Glutamatergic neuron (in vitro differentiated cells): ENCODE data around the gene ATN1. TPM values are rescaled to one million over a fixed set of nuclear protein-coding genes. Genes with fewer than 3 reads are reported as not detected.

Source experiments
- DNase-seq: peaks from one replicate; pipeline ENCODE4 v3.0.0; 2022
- H3K27ac Mint-ChIP-seq: one replicate; pipeline ENCODE4 v1.8.0; 2020; ENCODE audit warnings: mild to moderate bottlenecking, mixed read lengths, inconsistent platforms; ENCODE audit not compliant: unreplicated experiment
- H3K27me3 Mint-ChIP-seq: one replicate; pipeline ENCODE4 v1.8.0; 2020; ENCODE audit warnings: mild to moderate bottlenecking, moderate library complexity, mixed read lengths, inconsistent platforms; ENCODE audit not compliant: unreplicated experiment
- H3K36me3 Mint-ChIP-seq: one replicate; pipeline ENCODE4 v1.8.0; 2020; ENCODE audit warnings: mild to moderate bottlenecking, mixed read lengths, inconsistent platforms; ENCODE audit not compliant: unreplicated experiment
- H3K4me1 Mint-ChIP-seq: one replicate; pipeline ENCODE4 v1.8.0; 2020; ENCODE audit warnings: mild to moderate bottlenecking, low read depth, mixed read lengths, inconsistent platforms; ENCODE audit not compliant: unreplicated experiment
- H3K4me3 Mint-ChIP-seq: one replicate; pipeline ENCODE4 v1.8.0; 2020; ENCODE audit warnings: mild to moderate bottlenecking, mixed read lengths, inconsistent platforms; ENCODE audit not compliant: unreplicated experiment
- H3K9me3 Mint-ChIP-seq: one replicate; pipeline ENCODE4 v1.8.0; 2020; ENCODE audit warnings: mild to moderate bottlenecking, moderate library complexity, mixed read lengths, inconsistent platforms; ENCODE audit not compliant: unreplicated experiment
- total RNA-seq: library from RNA; stranded (reverse); fragmentation: NEBNext Ultra II Directional; extraction: Animal tissue kit (Norgen Biotek cat#: 25700); gene quantifications from one replicate; pipeline ENCODE4 v1.2.1, GENCODE V29; 2021; ENCODE audit not compliant: unreplicated experiment
- TF ChIP-seq, protein P1 (sequence below): fragments of 200-600 bp; sonication (generic); IDR thresholded peaks from one replicate; pipeline ENCODE4 v1.5.0; 2021; ENCODE audit not compliant: partially characterized antibody, unreplicated experiment

Gene ATN1
- total RNA-seq, 1 donor from 2014 or later: 94.6 TPM

DNA sequence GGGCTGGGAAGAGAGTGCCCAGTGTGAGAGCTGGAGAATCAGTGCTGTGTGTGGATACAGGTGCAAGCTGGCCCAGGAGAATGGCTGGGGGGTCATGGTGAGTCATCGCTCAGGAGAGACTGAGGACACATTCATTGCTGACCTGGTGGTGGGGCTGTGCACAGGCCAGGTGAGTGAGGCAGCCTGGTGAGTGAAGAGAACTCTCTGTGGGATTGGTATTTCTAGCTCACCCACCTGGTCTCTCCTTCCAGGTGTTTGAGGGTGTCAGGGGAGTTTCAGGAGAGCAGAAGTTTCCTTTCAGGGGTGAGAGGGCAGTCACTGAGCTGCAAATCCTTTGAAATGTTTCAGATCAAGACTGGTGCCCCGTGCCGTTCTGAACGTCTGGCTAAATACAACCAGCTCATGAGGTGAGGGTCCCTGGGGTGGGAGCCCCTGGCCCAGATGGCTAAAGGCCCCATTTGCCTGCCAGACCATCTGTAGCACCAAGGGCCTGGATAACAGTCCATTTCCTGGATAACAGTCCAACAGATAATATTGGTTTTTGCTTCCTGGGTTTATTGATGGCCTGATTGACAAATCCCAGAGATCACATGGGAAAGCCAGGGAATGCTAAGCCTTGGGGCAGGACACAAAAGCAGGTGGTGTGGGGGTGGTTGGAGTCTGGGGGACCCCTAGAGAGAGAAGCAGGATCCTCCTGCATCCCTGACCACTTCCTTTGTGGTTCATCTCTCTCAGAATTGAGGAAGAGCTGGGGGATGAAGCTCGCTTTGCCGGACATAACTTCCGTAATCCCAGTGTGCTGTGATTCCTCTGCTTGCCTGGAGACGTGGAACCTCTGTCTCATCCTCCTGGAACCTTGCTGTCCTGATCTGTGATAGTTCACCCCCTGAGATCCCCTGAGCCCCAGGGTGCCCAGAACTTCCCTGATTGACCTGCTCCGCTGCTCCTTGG lies 5.5 kb upstream of the ATN1 start:
- peak overlapping the region; percentile 57 for H3K27ac Mint-ChIP-seq
- H3K27me3 Mint-ChIP-seq: peaks cover 21% of the 10 kb centered on the region
- peaks cover 51% of the 10 kb centered on the region for H3K4me1 Mint-ChIP-seq
- no peak for DNase-seq
- peaks cover 18% of the 10 kb centered on the region for H3K9me3 Mint-ChIP-seq
- peaks cover 13% of the 10 kb centered on the region for H3K36me3 Mint-ChIP-seq
- TF ChIP-seq, protein P1, sequence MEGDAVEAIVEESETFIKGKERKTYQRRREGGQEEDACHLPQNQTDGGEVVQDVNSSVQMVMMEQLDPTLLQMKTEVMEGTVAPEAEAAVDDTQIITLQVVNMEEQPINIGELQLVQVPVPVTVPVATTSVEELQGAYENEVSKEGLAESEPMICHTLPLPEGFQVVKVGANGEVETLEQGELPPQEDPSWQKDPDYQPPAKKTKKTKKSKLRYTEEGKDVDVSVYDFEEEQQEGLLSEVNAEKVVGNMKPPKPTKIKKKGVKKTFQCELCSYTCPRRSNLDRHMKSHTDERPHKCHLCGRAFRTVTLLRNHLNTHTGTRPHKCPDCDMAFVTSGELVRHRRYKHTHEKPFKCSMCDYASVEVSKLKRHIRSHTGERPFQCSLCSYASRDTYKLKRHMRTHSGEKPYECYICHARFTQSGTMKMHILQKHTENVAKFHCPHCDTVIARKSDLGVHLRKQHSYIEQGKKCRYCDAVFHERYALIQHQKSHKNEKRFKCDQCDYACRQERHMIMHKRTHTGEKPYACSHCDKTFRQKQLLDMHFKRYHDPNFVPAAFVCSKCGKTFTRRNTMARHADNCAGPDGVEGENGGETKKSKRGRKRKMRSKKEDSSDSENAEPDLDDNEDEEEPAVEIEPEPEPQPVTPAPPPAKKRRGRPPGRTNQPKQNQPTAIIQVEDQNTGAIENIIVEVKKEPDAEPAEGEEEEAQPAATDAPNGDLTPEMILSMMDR: no peak
- peak overlapping the region; percentile 73 for H3K4me3 Mint-ChIP-seq

DNA sequence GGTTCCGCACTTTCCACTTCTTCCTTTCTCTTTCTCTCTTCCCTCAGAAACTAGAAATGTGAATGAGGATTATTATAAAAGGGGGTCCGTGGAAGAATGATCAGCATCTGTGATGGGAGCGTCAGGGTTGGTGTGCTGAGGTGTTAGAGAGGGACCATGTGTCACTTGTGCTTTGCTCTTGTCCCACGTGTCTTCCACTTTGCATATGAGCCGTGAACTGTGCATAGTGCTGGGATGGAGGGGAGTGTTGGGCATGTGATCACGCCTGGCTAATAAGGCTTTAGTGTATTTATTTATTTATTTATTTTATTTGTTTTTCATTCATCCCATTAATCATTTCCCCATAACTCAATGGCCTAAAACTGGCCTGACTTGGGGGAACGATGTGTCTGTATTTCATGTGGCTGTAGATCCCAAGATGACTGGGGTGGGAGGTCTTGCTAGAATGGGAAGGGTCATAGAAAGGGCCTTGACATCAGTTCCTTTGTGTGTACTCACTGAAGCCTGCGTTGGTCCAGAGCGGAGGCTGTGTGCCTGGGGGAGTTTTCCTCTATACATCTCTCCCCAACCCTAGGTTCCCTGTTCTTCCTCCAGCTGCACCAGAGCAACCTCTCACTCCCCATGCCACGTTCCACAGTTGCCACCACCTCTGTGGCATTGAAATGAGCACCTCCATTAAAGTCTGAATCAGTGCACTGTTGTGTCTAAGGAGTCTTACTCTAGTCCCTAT lies 4.6 kb upstream of the ATN1 start:
- Mint-ChIP-seq H3K36me3 (peaks cover 13% of the 10 kb centered on the region), H3K4me3 (peak overlapping the region; percentile 73), H3K27me3 (peaks cover 22% of the 10 kb centered on the region), H3K4me1 (peaks cover 51% of the 10 kb centered on the region), H3K9me3 (peaks cover 18% of the 10 kb centered on the region), H3K27ac (peak overlapping the region; percentile 57)
- TF ChIP-seq, protein P1: no peak
- DNase-seq: no peak

DNA sequence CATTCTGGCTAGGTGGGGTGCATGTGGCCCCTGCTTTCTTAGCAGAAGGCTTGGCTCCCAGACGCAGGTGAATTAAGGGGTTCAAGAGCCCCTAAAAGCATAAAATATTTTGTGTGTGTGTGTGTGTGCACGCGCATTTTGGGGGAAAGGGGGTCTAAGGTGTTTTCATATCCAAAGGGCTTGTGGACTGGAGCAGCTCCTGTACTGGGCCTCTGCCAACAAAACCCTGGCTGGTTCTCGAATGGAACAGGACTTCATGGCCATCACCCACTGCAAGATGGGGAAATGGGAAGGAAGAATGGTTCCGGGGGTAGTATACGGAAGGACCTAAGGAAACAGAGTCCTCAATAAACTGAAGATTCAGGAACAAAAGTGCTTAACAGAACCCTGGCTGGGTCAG lies 3.9 kb upstream of the ATN1 start:
- Mint-ChIP-seq H3K27ac (peak overlapping the region; percentile 95), H3K27me3 (peaks cover 26% of the 10 kb centered on the region), H3K9me3 (peaks cover 22% of the 10 kb centered on the region), H3K36me3 (peaks cover 13% of the 10 kb centered on the region), H3K4me1 (peaks cover 51% of the 10 kb centered on the region), H3K4me3 (peak overlapping the region; percentile 44)
- DNase-seq: no peak
- TF ChIP-seq, protein P1: no peak

DNA sequence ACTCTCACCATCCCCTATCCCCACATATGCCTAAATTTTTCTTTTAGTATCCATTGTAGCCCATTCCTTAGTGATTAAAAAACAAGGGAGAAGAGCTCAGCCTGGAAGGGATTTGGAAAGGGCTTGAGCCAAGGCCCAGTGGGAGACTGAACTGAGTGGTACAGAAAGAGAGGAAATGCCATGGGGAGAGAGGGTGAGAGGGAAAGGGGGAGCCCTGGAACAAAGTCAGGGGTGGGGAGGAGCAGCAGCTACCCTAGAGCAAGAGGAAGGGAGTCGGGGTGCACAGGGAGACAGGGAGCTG lies 2.6 kb upstream of the ATN1 start:
- Mint-ChIP-seq H3K36me3 (peaks cover 9% of the 10 kb centered on the region), H3K9me3 (peaks cover 27% of the 10 kb centered on the region), H3K27ac (peak overlapping the region; percentile 95), H3K4me1 (peaks cover 57% of the 10 kb centered on the region), H3K4me3 (peak overlapping the region; percentile 85), H3K27me3 (peaks cover 25% of the 10 kb centered on the region)
- no peak for DNase-seq
- TF ChIP-seq, protein P1: no peak
